Measurements from ENCODE around the gene SLC34A2.

- no peak for TF ChIP-seq SIN3A (IDR thresholded peaks at IDR 0.05; ENCODE audit: borderline replicate concordance, insufficient read depth, low read length)
- TF ChIP-seq TAF1 (IDR thresholded peaks at IDR 0.05; ENCODE audit: borderline replicate concordance, insufficient read depth, low read length), result no peak
These were observed 72.3 kb downstream of the SLC34A2 start for GRCh38 chr4:25727711-25728493.

All from PFSK-1 (cell line).